Measurements from ENCODE around the gene PRL.

GRCh38 chr6:22240025-22240424 is 56.8 kb downstream of the PRL start:
- TF ChIP-seq EZH2 (IDR thresholded peaks at IDR 0.05; ENCODE audit: low read depth, low read length, severe bottlenecking) (no peak), TEAD4 (IDR thresholded peaks at IDR 0.05; ENCODE audit: low read depth, low read length) (no peak), CTCF (IDR thresholded peaks at IDR 0.05; ENCODE audit: control extremely low read depth in 1 of 3, insufficient read depth in 1 of 3, low read depth in 1 of 3, low read length in 3 of 3) (no peak)
